Measurements from ENCODE around the gene ARL4D.
A peak's percentile ranks its signal among the peaks of the same experiment; 100 is the strongest.
"Not testable (repeated sequence)": the region's sequence is repeated elsewhere in the genome, so short reads cannot be mapped to it uniquely, and the experiment has no call there.

Gene ARL4D

GRCh38 chr17:43371227-43371821, 27.5 kb upstream of the ARL4D start:
- DNase-seq, result no peak

DNA sequence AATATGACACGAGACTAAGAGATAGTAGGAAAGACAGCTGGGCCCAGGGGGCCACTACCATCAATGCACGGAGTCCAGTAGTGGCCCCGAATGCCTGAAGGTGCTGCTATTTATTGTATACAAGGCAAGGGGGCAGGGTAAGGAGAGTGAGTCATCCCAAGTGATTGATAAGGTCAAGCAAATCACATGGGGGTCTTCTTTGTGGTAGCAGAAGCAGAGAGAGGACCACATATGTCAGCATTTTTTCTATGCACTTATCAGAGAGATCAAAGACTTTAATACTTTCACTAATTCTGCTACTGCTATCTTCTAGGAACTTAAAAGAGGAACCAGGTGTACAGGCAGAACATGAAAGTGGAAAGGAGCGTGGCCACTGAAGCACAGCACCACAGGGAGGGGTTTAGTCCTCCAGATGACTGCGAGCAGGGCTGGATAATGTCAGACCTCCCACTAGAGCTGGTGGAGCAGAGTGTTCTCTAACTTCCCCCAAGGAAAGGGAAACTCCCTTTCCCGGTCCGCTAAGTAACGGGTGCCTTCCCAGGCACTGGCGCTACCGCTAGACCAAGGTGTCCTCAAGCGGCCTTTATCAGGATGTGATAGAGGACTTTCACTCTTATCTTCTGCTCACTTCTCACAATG, 26.4 kb upstream of the ARL4D start:
- no peak for DNase-seq

- DNase-seq, result no peak
Observed at GRCh38 chr17:43373356-43373755, 25.4 kb upstream of the ARL4D start.

DNA sequence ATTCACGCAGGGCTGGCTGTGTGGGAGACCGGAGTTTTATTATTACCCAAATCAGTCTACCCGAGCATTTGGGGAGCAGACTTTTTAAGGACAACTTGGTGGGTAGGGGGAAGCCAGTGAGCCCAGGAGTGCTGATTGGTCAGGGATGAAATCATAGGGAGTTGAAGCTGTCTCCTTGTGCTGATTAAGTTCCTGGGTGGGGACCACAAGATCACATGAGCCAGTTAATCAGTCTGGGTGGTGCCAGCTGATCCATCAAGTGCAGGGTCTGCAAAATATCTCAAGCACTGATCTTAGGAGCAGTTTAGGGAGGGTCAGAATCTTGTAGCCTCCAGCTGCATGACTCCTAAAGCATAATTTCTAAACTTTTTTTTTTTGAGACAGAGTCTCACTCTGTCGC, 22.9 kb upstream of the ARL4D start:
- DNase-seq, result not testable (repeated sequence)

- no peak for DNase-seq
Observed at GRCh38 chr17:43377056-43377810, 21.6 kb upstream of the ARL4D start.

DNA sequence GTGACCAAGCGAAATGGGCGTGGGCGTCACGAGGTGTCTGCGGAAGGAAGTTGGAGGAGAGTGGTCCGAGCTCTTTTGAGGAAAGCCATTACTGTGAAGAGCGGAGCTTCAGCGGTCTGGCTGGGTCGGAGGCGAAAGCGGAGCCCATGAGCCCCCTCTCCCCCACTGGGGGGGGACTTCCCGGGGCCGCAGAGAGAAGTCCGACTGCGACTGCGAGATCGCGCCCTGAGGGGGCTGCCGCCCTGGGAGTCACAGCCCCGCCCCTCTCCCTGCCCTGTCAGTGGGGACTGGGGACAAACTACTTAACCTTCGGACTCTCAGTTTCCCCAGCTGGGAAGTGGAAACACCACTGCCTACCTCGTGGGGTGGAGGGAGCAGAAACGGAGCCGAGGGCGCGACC, 20.0 kb upstream of the ARL4D start:
- DNase-seq, result no peak

DNA sequence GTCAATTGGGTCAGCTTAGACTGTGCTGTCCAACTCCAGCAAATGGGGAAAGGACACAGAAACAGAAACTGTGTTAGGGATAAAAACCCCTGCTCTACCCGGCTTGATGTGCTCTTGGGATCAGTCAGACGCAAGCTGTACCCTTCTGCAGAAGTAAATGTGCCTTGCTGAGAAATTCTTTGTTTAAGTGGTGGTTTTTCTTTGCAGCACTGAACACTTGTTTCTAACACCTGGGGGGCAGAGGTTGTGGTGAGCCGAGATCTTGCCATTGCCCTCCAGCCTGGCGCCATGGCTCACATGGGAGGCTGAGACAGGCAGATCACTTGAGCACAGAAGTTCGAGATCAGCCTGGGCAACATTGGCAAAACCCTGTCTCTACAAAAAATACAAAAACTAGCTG, 18.5 kb upstream of the ARL4D start:
- no peak for DNase-seq

GRCh38 chr17:43381204-43381603, 17.6 kb upstream of the ARL4D start:
- no peak for DNase-seq

- DNase-seq, result no peak
Observed at GRCh38 chr17:43381621-43382020, 17.2 kb upstream of the ARL4D start.

DNA sequence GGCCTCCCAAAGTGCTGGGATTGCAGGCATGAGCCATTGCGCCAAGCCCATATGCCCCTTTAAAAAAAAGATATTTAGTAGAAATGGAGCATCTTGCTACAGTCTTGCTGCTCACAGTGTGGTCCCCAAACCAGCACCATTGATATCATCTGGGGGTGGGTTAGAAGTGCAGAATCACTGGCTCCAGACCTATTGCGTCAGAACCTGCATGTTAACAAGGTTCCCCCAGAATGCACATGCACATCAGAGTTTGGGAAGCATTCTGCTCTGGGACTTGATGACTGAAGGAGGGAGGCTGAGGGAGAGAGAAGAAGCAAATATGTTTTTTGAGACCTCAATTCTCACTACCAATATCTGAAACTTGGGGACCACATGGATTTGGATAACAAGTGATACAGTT, 16.0 kb upstream of the ARL4D start:
- DNase-seq, result no peak

DNA sequence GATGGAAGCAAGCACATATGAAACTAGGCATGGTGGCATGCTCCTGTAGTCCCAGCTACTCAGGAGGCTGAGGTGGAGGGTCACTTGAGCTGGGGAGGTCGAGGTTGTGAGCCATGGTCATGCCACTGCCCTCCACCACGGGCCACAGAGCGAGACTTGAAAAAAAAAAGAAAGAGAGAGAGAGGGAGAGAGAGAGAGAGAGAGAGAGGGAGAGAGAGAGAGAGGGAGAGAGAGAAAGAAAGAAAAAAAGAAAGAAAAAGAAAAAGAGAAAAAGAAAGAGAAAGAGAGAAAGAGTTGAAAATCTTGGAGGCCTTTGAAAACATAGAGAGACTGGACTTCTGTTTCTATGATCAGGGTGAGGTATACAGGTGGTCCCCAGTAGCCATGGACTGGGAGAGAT, 15.4 kb upstream of the ARL4D start:
- DNase-seq, result no peak

DNA sequence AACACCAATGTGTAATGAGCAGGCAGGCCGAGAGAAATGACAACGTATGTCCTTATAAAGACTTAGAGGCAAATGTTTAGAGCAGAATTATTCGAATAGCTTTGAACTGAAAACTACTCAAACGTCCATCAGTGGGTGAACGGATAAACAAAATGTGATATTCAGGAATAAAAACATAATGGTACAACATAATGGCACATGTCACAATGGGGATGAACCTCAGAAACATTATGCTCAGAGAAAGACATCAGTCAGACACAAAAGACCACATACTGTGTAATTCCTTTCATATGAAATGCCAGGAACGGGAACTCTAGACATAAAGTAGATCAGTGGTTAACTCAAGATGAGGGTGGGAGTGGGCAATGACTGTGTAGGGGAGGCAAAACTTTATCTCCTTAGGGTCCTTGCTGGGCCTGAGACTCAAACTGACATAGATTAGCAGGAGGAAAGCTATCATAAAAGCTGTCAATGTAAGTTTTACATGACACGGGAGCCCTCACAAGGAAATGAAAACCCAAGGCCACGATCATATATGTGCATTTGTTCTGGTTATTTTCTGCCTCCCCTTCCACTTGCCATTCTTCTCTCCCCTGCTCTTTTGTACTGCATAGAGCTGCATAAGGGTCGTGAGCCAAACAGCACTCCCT, 14.8 kb upstream of the ARL4D start:
- DNase-seq, result no peak

DNA sequence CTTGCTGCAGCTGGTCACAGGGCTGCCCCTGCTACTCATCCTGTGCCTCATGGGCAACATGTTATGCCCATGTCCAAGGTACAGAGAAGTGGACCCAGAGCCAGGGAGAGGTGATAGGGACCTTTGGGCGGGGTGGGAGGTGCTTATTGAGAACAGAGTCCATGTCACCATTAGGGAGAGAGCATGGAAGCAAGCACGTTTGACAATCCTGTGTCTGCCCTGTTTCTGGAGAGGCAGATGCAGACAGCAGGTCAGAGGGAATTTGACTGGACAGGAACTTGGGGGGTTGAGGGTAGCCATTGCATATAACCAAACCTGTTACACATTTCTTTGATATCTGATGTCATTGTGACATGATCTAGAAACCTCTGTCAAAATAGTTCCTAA, 14.3 kb upstream of the ARL4D start:
- DNase-seq, result no peak

- DNase-seq, result peak; percentile 30
Observed at GRCh38 chr17:43385046-43385831, 13.6 kb upstream of the ARL4D start.

DNA sequence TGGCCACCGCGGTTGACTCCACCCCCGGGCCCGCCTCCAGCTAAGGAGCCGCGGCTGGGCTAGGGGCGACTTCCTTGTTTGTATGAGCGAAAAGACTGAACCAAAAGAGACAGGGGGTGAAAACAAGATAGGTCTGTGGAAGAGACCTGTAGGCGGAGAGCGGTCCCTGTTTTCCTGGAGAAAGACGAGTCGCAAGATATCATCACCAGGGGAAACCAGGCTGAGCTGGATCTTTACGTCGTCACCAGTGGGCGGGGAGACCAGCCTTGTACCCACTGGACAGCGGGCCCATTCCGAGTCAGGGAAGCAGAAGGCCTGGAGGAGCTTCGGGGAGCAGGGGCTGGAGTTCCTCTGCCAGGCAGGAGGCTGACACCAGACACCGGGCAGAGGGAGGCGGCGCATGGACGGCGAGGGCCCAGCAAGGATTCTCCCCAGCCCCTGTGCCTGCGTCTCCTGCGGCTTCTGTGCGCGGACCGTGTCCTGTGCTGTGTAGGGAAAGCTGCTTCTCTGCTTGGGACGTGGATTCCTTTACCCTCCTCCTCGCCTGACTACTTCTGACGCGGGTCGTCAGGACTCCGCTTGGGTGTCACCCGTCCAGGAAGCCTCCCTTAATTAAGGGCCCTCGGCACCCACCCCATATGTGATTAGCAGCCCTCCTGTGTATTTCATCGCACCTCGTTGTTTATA, 10.3 kb upstream of the ARL4D start:
- DNase-seq, result peak; percentile 86

GRCh38 chr17:43389046-43389947, 9.5 kb upstream of the ARL4D start:
- peak; percentile 81 for DNase-seq

DNA sequence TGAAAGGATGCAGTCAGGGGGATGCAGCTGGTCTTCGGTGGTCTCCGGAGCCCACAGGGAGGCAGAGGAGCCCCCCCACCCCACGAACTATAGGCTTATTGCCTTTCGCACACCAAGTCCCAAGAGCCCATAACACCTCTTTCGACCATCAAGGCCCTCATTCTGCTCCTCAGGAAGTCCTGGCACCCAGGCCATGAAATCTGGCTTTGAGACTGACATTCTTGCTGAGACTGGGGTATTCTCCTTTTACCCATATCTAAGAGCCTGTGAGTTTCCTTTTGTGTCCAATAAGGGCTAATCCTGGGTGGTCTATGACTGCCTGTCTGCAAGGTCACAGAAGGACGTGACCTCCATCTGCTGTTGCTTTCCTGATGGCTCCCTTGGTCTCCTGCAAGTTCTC, 6.4 kb upstream of the ARL4D start:
- no peak for DNase-seq

DNA sequence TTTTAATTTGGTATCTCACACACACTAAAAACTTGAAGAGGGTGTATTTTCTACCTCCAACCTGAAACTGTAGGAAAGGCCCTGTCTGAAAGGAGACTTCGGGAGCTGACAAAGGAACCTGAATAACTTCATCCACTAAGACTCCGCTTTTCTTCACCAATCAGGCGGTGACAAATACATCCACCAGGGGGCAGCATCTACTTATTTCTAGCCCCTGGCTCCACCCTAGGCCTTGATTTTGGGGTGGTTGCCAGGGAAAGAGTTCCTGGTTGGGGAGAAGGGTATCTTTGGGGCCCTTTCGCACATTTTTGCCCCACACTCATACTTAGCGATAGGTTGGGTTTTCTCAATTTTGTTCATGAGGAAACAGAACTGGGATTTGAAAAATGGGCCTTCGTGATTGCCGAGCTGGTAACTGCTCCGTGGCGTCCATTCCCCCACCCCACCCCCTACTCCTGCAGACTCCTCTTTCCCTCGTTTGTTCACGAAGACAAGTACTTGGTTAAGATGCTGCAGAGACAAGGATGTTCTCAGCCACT, 4.8 kb upstream of the ARL4D start:
- peak; percentile 90 for DNase-seq

DNA sequence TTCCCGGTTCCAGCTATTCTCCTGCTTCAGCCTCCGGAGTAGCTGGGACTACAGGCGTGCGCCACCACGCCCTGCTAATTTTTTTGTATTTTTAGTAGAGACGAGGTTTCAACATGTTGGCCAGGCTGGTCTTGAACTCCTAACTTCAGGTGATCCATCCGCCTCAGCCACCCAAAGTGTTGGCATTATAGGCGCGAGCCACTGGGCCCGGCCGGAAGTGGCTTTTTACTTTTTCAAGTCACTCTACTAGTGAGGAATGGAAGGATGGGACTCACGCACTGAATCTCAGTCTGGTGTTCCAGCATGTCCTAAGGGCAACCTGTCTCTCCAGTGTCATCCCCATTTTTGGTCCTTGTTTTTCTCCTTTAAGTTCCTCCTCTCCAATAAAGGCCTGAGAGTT, 4.1 kb upstream of the ARL4D start:
- DNase-seq, result not testable (repeated sequence)

GRCh38 chr17:43395165-43395564, 3.6 kb upstream of the ARL4D start:
- DNase-seq, result no peak

DNA sequence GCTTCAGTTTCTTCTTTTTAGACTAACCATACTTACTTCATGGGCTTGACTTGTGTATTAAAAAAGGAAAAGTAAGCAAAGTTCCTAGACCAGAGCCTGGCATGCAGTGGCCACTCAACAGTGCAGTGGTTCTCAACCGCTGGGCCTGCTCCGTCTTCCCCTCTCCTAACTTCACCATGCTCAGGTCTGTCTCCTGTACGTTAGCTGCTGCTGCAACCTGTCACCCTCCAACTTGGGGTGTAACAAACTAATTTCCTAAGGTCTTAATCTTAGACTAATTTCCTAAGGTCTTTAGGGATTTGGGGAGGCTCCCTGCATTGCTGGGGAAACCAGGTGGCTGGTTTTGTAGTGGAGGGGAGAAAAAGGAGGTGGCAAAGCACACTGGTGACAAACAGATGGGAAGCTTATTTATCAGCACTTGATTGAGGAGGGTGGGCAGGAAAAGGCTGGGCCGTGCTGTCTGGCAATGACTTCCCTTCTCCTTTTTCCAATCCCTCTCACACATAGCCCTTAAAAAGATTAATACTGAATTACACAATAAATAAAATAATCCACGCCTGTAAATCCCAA, 2.2 kb upstream of the ARL4D start:
- no peak for DNase-seq

All from DMS79 treated with DMSO at 0.1 percent for 48 hours (cell line).